Measurements from ENCODE around the gene RIPOR3.

Gene RIPOR3

GRCh38 chr20:50567860-50568548 lies 123.3 kb downstream of the RIPOR3 start:
- no peak for DNase-seq

DNA sequence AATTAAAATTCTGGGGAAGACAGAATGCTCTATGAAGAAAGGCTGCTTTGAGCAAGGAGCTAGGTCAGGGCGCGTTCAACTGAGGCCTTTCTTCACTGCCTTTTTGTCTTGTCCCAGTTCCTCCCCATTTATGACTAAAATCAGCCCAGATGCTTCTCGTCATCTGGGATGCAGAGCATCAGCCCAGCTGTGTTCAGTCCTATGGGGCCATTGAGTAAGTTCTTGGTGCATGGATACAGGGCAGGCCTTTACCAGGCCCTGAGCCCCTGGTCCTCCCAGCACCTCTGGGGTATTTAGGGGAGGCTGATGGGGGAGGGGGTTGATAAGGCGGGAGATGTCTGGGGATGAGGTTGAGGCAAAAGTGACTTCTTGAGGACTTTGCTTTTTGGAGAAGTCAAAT lies 125.5 kb downstream of the RIPOR3 start:
- no peak for DNase-seq

DNA sequence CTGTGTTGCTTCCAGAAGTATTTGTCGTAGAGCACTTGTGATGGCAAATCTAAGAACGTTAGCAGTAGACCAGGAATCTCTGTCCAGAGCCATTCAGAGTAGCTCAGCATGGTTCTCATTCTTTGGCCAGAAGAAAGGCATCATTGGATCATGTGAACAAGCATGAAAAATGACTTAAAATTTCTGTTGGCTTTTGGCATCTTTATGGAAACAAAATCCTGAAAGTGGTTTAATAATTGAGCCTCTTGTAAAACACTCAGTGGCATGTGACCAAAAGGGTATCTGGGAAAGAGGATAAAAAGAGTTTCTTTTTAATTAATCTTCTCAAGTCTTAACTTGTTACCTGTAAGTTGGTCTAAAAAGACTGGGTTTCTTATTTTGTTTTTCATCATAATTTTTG lies 126.0 kb downstream of the RIPOR3 start:
- no peak for DNase-seq

DNA sequence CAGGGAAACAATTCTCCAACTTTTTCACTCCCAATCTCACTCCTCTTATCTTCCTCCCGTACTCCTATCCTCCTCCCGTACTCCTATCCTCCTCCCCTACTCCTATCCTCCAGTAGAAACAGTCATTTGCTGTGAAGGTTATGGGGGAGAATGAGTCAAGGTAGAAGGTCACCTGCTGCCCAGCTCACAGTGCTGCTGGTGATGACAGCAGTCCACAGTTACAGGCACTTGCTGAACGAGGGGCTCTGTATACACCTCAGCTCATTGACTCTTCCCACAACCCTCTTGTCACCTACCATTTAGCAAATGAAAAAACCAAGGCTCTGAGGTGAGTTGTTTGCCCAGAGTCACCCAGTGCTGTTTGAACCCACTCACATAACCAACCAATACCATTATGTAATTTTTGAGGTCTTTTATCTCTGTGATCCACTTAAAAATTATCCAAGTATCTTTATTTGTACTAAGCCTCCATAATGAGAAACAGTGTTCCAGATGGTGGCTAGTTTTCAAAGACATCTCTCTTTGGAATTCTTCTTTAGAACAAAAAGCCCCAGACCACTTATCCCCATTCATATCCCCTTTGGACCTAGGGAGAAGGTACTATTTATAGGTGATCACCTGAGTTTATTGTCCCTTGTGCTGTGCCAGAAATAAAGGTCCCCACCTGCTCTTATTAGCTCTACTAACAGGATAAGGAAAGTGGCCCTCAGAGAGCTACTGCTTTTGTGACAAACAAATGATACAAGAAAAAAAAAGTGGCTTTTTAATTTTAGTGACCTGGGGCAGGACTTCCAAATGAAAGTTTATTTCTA lies 128.0 kb downstream of the RIPOR3 start:
- DNase-seq: no peak

DNA sequence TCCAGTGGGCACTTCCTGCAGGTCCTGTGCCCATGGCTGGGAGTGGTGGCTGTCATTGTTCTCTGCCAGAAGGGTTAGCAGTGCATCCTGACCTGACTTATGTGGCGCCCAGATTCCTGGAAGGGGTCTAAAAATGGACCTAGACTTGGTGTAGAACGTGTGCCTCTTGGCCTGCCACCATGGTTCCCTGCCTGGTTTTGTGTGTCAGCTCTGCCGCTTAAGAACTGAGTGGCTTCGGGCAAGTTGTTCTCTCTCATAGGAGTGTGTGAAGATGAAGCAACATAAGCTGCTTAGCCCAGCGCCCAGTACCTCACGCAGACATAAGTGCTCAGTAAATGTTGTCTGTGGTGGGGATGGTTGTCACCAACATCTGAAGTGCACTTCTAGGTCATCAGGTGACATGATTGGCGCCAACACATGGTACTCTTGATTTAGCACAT lies 129.1 kb downstream of the RIPOR3 start:
- DNase-seq: no peak

GRCh38 chr20:50561379-50562078 lies 129.8 kb downstream of the RIPOR3 start:
- no peak for DNase-seq

DNA sequence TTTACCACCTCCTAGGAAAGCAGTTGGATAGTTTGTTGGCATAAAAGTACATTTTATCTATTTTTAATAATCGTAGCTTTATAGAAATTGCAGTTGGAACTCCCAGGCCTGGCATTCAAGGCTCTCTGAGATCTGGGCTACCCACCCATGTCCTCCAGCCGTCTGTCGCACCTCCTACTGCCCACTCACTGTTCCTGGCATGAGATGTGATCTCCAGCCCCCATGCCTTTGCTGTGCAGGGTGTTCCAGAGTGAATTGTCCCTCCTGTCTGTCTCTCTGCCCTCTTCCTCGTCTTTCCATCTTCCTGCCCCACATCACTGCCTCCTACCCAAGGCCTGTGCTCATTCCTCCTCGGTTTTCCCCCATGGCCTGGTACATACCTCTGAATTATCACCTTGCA lies 130.5 kb downstream of the RIPOR3 start:
- no peak for DNase-seq

- no peak for DNase-seq
Measured at GRCh38 chr20:50559856-50560638, 131.3 kb downstream of the RIPOR3 start.

DNA sequence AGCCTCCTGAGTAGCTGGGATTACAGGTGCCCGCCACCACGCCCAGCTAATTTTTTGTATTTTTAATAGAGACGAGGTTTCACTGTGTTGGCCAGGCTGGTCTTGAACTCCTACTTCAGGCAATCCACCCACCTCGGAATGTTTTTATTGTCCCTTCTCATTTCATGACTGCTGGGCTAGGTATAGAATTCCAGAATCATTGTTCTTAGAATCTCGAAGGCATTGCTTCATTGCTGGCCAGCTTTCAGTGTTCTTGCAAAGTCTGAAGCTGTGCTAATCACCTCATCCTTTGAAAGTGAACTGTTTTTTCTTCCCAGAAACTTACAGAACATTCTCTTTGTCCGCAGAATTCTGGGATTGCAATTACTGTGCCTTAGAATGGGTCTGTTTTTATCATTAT lies 132.2 kb downstream of the RIPOR3 start:
- no peak for DNase-seq

- DNase-seq: no peak
Measured at GRCh38 chr20:50558483-50558925, 132.8 kb downstream of the RIPOR3 start.

DNA sequence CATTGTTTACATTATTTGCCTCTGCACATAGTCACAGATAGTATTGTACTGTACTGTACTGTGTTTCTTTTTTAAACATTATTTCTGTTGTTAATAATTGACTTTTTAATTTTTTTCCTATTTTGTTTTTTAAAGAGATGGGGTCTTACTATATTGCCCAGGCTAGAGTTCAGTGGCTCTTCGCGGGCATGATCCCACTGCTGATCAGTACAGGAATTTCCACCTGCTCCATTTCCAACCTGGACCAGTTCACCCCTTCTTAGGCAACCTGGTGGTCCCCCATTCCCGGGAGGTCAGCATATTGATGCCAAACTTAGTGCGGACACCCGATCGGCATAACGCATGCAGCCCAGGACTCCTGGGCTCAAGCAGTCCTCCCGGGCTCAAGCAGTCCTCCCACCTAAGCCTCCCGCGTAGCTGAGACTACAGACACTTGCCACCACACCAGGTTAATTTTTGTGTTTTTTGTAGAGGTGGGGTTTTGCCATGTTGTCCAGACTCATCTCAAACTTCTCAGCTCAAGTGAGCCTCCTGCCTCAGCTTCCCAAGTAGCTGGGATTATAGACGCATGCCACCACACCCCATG lies 133.7 kb downstream of the RIPOR3 start:
- no peak for DNase-seq

- DNase-seq: no peak
Measured at GRCh38 chr20:50555662-50556061, 135.7 kb downstream of the RIPOR3 start.

GRCh38 chr20:50554694-50555579 lies 136.4 kb downstream of the RIPOR3 start:
- DNase-seq: no peak

GRCh38 chr20:50552979-50553378 lies 138.4 kb downstream of the RIPOR3 start:
- DNase-seq: no peak

DNA sequence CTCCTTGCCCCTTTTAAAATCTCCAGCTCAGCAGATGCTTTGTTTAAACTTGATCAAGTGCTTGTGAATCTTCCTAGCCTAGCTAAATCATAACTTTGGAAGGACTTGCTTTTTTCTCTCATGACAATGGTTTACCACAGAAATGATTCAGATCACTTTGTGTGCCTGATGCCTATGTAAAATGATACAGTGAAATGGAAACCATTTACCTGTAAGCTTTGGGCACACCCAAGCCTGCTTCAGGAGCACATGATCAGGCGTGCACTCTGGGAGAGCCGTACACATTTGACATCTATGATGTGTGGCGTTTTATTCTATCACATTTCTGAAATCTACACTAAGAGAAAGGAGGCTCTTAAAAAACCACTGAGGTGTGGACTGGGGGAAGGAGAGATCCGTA lies 140.1 kb downstream of the RIPOR3 start:
- no peak for DNase-seq

GRCh38 chr20:50550531-50550930 lies 140.8 kb downstream of the RIPOR3 start:
- DNase-seq: no peak

- DNase-seq: no peak
Measured at GRCh38 chr20:50548396-50548795, 142.9 kb downstream of the RIPOR3 start.

- DNase-seq: no peak
Measured at GRCh38 chr20:50547964-50548363, 143.4 kb downstream of the RIPOR3 start.

DNA sequence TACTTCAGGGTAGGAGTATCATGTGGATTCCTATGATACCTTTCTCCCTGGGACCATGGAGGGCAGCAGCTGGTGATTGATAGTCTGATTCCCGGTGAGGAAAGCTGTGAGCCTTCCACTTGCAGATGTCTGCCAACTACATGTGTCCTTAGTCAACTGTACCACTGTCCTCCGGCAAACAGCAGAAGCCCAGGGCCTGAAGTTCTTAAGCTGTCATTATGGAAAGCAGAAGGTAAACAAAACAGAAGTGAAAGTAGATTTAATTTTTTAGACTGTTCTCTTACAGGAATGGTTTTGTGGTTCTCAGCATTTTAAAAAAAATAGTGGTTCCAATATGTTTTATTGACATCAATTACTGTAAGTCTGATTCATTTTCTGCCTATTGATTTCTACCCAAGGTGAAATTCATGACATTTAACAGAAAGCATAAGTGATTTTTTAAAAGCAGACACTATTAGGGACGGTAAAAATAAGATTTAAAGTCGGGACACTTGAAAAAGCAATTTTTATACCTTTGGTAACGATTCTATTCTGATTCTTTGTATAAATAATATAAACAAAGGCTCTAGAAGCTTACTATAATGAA lies 144.5 kb downstream of the RIPOR3 start:
- DNase-seq: no peak

DNA sequence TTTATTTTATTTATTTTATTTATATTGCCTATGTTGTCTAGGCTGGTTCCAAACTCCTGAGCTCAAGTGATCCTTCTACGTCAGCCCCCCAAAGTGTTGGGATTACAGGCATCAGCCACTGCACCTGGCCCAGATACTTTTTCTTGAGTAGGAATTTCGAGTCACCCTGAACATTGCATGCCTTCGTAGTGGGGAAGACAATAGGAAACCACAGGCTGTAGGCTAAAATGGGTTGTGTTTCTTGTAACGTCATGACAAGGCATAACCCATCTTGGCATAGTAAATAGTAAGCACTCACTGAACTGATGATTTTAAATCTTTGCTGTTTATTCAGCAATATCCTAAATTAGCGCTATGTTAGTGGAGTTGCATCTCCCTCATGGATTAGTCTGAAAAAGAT lies 146.2 kb downstream of the RIPOR3 start:
- DNase-seq: no peak

- DNase-seq: no peak
Measured at GRCh38 chr20:50543326-50543725, 148.0 kb downstream of the RIPOR3 start.
